ENCODE results near the gene ATXN7L3. TPM values are rescaled to one million over a fixed set of nuclear protein-coding genes. Genes with fewer than 3 reads are reported as not detected.

ATXN7L3 gene
- polyA plus RNA-seq, 2 of the 4 experiments (the other 2 are of a cell fraction), result 60.5 to 72.7 TPM

DNA sequence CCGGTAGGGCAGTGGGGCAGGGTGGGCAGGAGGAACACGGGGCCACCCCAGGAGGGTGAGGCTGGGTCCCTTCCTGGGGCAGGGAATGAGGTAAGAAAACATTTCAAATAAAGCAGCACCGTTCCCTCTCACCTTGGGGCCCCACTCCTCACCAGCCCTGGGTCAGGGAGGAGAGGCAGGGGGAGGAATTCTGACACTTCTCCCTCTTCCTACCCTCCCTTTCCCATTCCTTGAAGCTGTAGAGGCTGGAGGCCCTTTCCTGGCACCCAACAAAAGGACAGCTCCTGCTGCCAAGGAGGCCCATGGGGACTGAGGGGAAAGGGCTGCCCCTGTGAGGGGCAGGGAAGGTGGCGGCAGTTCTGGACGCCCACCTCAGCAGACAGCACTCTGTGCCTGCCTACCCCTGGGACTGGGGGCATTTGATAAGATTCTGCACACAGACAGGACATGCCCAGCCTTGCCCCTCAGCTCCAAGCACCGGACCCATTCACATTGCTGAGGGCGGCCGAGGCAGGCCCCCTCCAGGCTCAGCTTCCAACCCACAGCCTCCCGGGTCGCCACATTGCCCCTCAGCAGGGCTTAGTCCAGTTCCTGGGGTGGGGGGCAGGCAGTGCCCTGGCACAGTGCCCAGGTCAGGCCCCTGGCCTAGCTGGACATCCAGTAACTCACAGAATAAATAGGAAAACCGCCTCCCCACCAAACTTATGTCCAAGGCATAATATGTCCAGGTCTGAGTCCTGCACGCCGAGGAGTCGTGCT is 6.2 kb downstream of the ATXN7L3 start:
- ChIA-PET POLR2A (no interaction called here), CTCF (interaction anchor here (0.9 to 7.8 kb wide), 3 partner anchors 10 to 25 kb away, joined by 4 to 61 read pairs (median 10); partner anchors contain the start of gene UBTF)
- DNase-seq (ENCODE audit: low read depth in 1 of 2, low spot score in 1 of 2), result no peak
- H3K4me3 ChIP-seq, result no peak overlapping the region
- no peak for FAIRE-seq
- no peaks in the 10 kb centered on the region for H3K9me3 ChIP-seq
- peaks cover 19% of the 10 kb centered on the region for H3K4me1 ChIP-seq
- WGBS (ENCODE audit: missing lambda C conversion rate), result 93% methylated on average over 13 of the region's 14 CpGs
- no peak overlapping the region for H3K4me2 ChIP-seq
- TF ChIP-seq GATA3 (IDR thresholded peaks at IDR 0.05; ENCODE audit: borderline replicate concordance) (no peak), POLR2AphosphoS2 (conservative IDR thresholded peaks at IDR 0.05; ENCODE audit: low read length) (0 out of 2 replicates have a peak, but pooled peaks have one; percentile 60)
- H3K27ac ChIP-seq, result peak overlapping the region; percentile 42 to 78; a peak in 5 of 6 replicates
- 0 out of 6 replicates have a peak, but pooled peaks of 1 of the 2 experiments have one; percentile 4 for ATAC-seq

DNA sequence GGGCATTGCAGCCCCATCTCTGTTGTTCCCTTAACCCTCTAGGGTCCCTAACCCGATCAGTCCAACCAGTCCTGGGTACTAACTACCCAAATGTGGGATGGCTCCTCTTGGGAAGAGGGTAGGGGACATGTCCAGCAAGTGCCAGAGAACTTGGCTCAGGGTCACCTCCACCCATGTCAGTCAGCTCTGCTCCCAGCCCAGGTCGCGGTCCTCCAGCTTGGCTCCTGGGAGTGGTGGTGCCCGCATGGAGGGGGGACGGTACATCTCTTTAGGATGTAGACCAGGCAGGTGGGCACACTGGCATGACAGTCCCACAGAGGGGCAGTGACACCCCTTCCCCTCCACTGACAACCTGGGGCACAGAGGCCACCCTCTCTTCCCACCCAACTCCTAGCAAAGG is 6.9 kb downstream of the ATXN7L3 start:
- WGBS (ENCODE audit: missing lambda C conversion rate), result 98% methylated on average over 5 of the region's 5 CpGs
- TF ChIP-seq CHD4 (IDR thresholded peaks at IDR 0.05; ENCODE audit: borderline replicate concordance) (no peak), GATA3 (IDR thresholded peaks at IDR 0.05; ENCODE audit: borderline replicate concordance) (no peak), JUNB (IDR thresholded peaks at IDR 0.05) (no peak), NR3C1 (IDR thresholded peaks at IDR 0.05) (no peak), HDAC2 (IDR thresholded peaks at IDR 0.05) (no peak), EHMT2 (IDR thresholded peaks at IDR 0.05; ENCODE audit: low read depth) (no peak), POLR2AphosphoS2 (conservative IDR thresholded peaks at IDR 0.05; ENCODE audit: low read length) (no peak), SREBF2 (IDR thresholded peaks at IDR 0.05) (no peak), FOSB (CRISPR knock-in tag; IDR thresholded peaks at IDR 0.05) (no peak), HOXB13 (CRISPR knock-in tag; IDR thresholded peaks at IDR 0.05; ENCODE audit: low read depth) (no peak), NPAS2 (CRISPR knock-in tag; IDR thresholded peaks at IDR 0.05; ENCODE audit: borderline replicate concordance) (no peak), FOXS1 (CRISPR knock-in tag; IDR thresholded peaks at IDR 0.05) (no peak), FOSL2 (IDR thresholded peaks at IDR 0.05) (no peak), FOSL2 (CRISPR knock-in tag; IDR thresholded peaks at IDR 0.05) (no peak), RFX5 (IDR thresholded peaks at IDR 0.05) (no peak)
- TF ChIP-seq, protein P1, sequence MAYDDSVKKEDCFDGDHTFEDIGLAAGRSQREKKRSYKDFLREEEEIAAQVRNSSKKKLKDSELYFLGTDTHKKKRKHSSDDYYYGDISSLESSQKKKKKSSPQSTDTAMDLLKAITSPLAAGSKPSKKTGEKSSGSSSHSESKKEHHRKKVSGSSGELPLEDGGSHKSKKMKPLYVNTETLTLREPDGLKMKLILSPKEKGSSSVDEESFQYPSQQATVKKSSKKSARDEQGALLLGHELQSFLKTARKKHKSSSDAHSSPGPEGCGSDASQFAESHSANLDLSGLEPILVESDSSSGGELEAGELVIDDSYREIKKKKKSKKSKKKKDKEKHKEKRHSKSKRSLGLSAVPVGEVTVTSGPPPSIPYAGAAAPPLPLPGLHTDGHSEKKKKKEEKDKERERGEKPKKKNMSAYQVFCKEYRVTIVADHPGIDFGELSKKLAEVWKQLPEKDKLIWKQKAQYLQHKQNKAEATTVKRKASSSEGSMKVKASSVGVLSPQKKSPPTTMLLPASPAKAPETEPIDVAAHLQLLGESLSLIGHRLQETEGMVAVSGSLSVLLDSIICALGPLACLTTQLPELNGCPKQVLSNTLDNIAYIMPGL (CRISPR knock-in tag; IDR thresholded peaks at IDR 0.05; ENCODE audit: borderline replicate concordance), result no peak
- peak; percentile 7; a peak in 3 of 6 replicates for ATAC-seq
- DNase-seq (ENCODE audit: low read depth in 1 of 2, low spot score in 1 of 2), result no peak
- FAIRE-seq, result no peak
- Histone ChIP-seq H3K27ac (peak overlapping the region in 1 of 2 experiments; percentile 78; a peak in 3 of 6 replicates), H3K4me2 (no peak overlapping the region), H3K4me1 (peaks cover 20% of the 10 kb centered on the region), H3K9me3 (no peaks in the 10 kb centered on the region), H3K4me3 (no peak overlapping the region)
- POLR2A ChIA-PET, result no interaction called here
- CTCF ChIA-PET, result interaction anchor here (0.9 to 7.8 kb wide), 2 partner anchors 19 to 26 kb away, joined by 4 to 61 read pairs; partner anchors contain the start of gene UBTF

DNA sequence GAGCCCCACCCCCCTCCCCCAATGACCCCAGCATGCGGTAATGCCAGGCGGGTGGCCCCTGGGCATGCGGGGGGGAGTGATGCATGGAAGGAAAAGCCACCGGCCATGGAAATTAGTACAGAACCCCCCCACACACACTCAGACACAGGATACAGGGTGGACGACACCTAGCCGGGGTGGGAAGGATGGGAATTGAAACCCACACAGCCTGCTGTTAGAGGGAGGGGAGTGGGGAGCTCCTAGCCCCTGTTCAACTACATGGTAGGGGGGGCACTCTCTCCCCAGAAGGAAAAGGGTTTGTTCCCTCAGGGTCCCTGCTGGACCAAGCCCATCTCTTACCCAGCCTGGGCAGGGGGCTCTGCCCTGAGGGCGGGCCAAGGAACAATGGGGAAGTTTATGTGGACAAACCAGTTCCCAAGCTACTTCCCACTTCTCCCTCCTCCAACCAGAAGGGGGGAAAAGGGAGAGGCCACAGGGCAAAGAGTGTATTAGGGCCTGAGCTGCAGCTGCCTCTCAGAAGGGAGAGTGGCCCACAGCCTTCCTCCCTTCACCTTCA is 7.7 kb downstream of the ATXN7L3 start:
- CTCF ChIA-PET, result interaction anchor here (0.5 to 7.8 kb wide), 3 partner anchors 20 to 57 kb away, joined by 3 to 61 read pairs (median 4); no protein-coding TSS in a partner anchor
- H3K27ac ChIP-seq, result peak overlapping the region in 1 of 2 experiments; percentile 9; a peak in 1 of 6 replicates
- POLR2A ChIA-PET, result interaction anchor here (1.4 kb wide), 1 partner anchor 18 kb away, joined by 4 read pairs; no protein-coding TSS in a partner anchor
- DNase-seq (ENCODE audit: low read depth in 1 of 2, low spot score in 1 of 2) (no peak), ATAC-seq (peak in 1 of 2 experiments; percentile 16; a peak in 3 of 6 replicates), FAIRE-seq (no peak)
- WGBS (ENCODE audit: missing lambda C conversion rate), result 92% methylated on average over 7 of the region's 7 CpGs
- H3K4me3 ChIP-seq, result no peak overlapping the region
- no peaks in the 10 kb centered on the region for H3K9me3 ChIP-seq
- no peak for TF ChIP-seq SMC3 (IDR thresholded peaks at IDR 0.05)
- TF ChIP-seq, protein P2, sequence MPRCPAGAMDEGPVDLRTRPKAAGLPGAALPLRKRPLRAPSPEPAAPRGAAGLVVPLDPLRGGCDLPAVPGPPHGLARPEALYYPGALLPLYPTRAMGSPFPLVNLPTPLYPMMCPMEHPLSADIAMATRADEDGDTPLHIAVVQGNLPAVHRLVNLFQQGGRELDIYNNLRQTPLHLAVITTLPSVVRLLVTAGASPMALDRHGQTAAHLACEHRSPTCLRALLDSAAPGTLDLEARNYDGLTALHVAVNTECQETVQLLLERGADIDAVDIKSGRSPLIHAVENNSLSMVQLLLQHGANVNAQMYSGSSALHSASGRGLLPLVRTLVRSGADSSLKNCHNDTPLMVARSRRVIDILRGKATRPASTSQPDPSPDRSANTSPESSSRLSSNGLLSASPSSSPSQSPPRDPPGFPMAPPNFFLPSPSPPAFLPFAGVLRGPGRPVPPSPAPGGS (IDR thresholded peaks at IDR 0.05), result 0 out of 3 replicates have a peak, but pooled peaks have one; percentile 12
- no peak for TF ChIP-seq CBX8 (IDR thresholded peaks at IDR 0.05)
- no peak for TF ChIP-seq FOXS1 (CRISPR knock-in tag; IDR thresholded peaks at IDR 0.05)
- 0 out of 2 replicates have a peak, but pooled peaks have one; percentile 54 for TF ChIP-seq RARB (CRISPR knock-in tag; IDR thresholded peaks at IDR 0.05)
- H3K4me2 ChIP-seq, result no peak overlapping the region
- peaks cover 13% of the 10 kb centered on the region for H3K4me1 ChIP-seq
